Measurements from ENCODE around the gene ADGRG3. TPM values are rescaled to one million over a fixed set of nuclear protein-coding genes. Genes with fewer than 3 reads are reported as not detected.

ADGRG3 gene
- total RNA-seq: under 1 TPM in 1 of 2 experiments, not detected in 1; 0.14 TPM

GRCh38 chr16:57668263-57668571 lies at the start of gene ADGRG3:
ADGRG3 (plus strand) TSS chr16:57668306; CDS start chr16:57668348, 42 bp downstream.
- Mint-ChIP-seq H3K27me3 (ENCODE audit: low read depth) (no peaks in the 10 kb centered on the region), H3K4me3 (no peak within 1 kb of the TSS), H3K9me3 (no peaks in the 10 kb centered on the region), H3K36me3 (ENCODE audit: low read depth) (no peaks in the 10 kb centered on the region), H3K27ac (no peak within 1 kb of the TSS), H3K4me1 (ENCODE audit: low read depth) (no peaks in the 10 kb centered on the region)
- intact Hi-C loops (cut with micrococcal nuclease): no loop called here
- no peak for DNase-seq
- CTCF ChIA-PET: interaction anchor here (0.5 kb wide), 1 partner anchor 19 kb away, joined by 3 read pairs; no protein-coding TSS in a partner anchor

- intact Hi-C loops (cut with micrococcal nuclease): no loop called here
- Mint-ChIP-seq H3K27me3 (ENCODE audit: low read depth) (no peaks in the 10 kb centered on the region), H3K36me3 (ENCODE audit: low read depth) (no peaks in the 10 kb centered on the region), H3K4me1 (ENCODE audit: low read depth) (peaks cover 9% of the 10 kb centered on the region), H3K27ac (no peak overlapping the region), H3K4me3 (no peak overlapping the region), H3K9me3 (no peaks in the 10 kb centered on the region)
- CTCF ChIA-PET: no interaction called here
- no peak for DNase-seq
Measured at GRCh38 chr16:57619133-57619605, 48.9 kb upstream of the ADGRG3 start.

GRCh38 chr16:57619606-57620334 lies 48.3 kb upstream of the ADGRG3 start:
- Mint-ChIP-seq H3K9me3 (no peaks in the 10 kb centered on the region), H3K36me3 (ENCODE audit: low read depth) (no peaks in the 10 kb centered on the region), H3K27me3 (ENCODE audit: low read depth) (no peaks in the 10 kb centered on the region), H3K4me3 (no peak overlapping the region), H3K4me1 (ENCODE audit: low read depth) (peaks cover 3% of the 10 kb centered on the region), H3K27ac (no peak overlapping the region)
- no peak for DNase-seq
- intact Hi-C loops (cut with micrococcal nuclease): no loop called here
- CTCF ChIA-PET: no interaction called here

GRCh38 chr16:57620335-57621231 lies 47.5 kb upstream of the ADGRG3 start:
- no peak overlapping the region for H3K4me3 Mint-ChIP-seq
- CTCF ChIA-PET: interaction anchor here (1.1 to 2.7 kb wide), 2 partner anchors 23 to 29 kb away, joined by 3 to 8 read pairs; no protein-coding TSS in a partner anchor

GRCh38 chr16:57621521-57622271 lies 46.4 kb upstream of the ADGRG3 start:
- Mint-ChIP-seq H3K9me3 (no peaks in the 10 kb centered on the region), H3K27ac (peak overlapping the region; percentile 39), H3K4me1 (ENCODE audit: low read depth) (no peaks in the 10 kb centered on the region), H3K36me3 (ENCODE audit: low read depth) (no peaks in the 10 kb centered on the region), H3K4me3 (no peak overlapping the region), H3K27me3 (ENCODE audit: low read depth) (no peaks in the 10 kb centered on the region)
- intact Hi-C loops (cut with micrococcal nuclease): no loop called here
- CTCF ChIA-PET: interaction anchor here (0.6 to 2.7 kb wide), 3 partner anchors 13 to 28 kb away, joined by 3 to 8 read pairs (median 6); no protein-coding TSS in a partner anchor
- DNase-seq: no peak

More at GRCh38 chr16:57620335-57621231, 47.5 kb upstream of the ADGRG3 start:
- Mint-ChIP-seq H3K9me3 (no peaks in the 10 kb centered on the region), H3K27ac (no peak overlapping the region), H3K4me1 (ENCODE audit: low read depth) (no peaks in the 10 kb centered on the region), H3K36me3 (ENCODE audit: low read depth) (no peaks in the 10 kb centered on the region), H3K27me3 (ENCODE audit: low read depth) (no peaks in the 10 kb centered on the region)
- DNase-seq: no peak
- intact Hi-C loops (cut with micrococcal nuclease): no loop called here

- Mint-ChIP-seq H3K9me3 (no peaks in the 10 kb centered on the region), H3K27ac (no peak overlapping the region), H3K27me3 (ENCODE audit: low read depth) (peaks cover 2% of the 10 kb centered on the region), H3K4me3 (no peak overlapping the region), H3K36me3 (ENCODE audit: low read depth) (no peaks in the 10 kb centered on the region), H3K4me1 (ENCODE audit: low read depth) (no peaks in the 10 kb centered on the region)
- CTCF ChIA-PET: interaction anchor here (0.7 to 2.7 kb wide), 3 partner anchors 13 to 30 kb away, joined by 3 to 8 read pairs (median 3); no protein-coding TSS in a partner anchor
- DNase-seq: no peak
- intact Hi-C loops (cut with micrococcal nuclease): no loop called here
Measured at GRCh38 chr16:57622361-57623250, 45.5 kb upstream of the ADGRG3 start.

- H3K27ac Mint-ChIP-seq: no peak overlapping the region
- no peaks in the 10 kb centered on the region for H3K9me3 Mint-ChIP-seq
- no peaks in the 10 kb centered on the region for H3K36me3 Mint-ChIP-seq (ENCODE audit: low read depth)
- H3K4me1 Mint-ChIP-seq (ENCODE audit: low read depth): peaks cover 5% of the 10 kb centered on the region
- CTCF ChIA-PET: interaction anchor here (0.7 to 1.4 kb wide), 2 partner anchors 14 to 31 kb away, joined by 3 read pairs; no protein-coding TSS in a partner anchor
- intact Hi-C loops (cut with micrococcal nuclease): no loop called here
- peaks cover 6% of the 10 kb centered on the region for H3K27me3 Mint-ChIP-seq (ENCODE audit: low read depth)
- DNase-seq: no peak
- H3K4me3 Mint-ChIP-seq: no peak overlapping the region
Measured at GRCh38 chr16:57623251-57624043, 44.7 kb upstream of the ADGRG3 start.

- intact Hi-C loops (cut with micrococcal nuclease): no loop called here
- H3K9me3 Mint-ChIP-seq: no peaks in the 10 kb centered on the region
- H3K4me3 Mint-ChIP-seq: no peak overlapping the region
- CTCF ChIA-PET: interaction anchor here (1.4 kb wide), 1 partner anchor 15 kb away, joined by 3 read pairs; no protein-coding TSS in a partner anchor
- H3K4me1 Mint-ChIP-seq (ENCODE audit: low read depth): peaks cover 12% of the 10 kb centered on the region
- DNase-seq: no peak
- H3K27me3 Mint-ChIP-seq (ENCODE audit: low read depth): peaks cover 13% of the 10 kb centered on the region
- H3K27ac Mint-ChIP-seq: no peak overlapping the region
- H3K36me3 Mint-ChIP-seq (ENCODE audit: low read depth): no peaks in the 10 kb centered on the region
Measured at GRCh38 chr16:57624044-57624688, 43.9 kb upstream of the ADGRG3 start.

- CTCF ChIA-PET: no interaction called here
- intact Hi-C loops (cut with micrococcal nuclease): no loop called here
- Mint-ChIP-seq H3K4me3 (no peak overlapping the region), H3K27me3 (ENCODE audit: low read depth) (peaks cover 19% of the 10 kb centered on the region), H3K9me3 (no peaks in the 10 kb centered on the region), H3K4me1 (ENCODE audit: low read depth) (peaks cover 12% of the 10 kb centered on the region), H3K27ac (no peak overlapping the region), H3K36me3 (ENCODE audit: low read depth) (no peaks in the 10 kb centered on the region)
- DNase-seq: no peak
Measured at GRCh38 chr16:57624806-57625500, 43.2 kb upstream of the ADGRG3 start.
